Loucy (cell line): ENCODE data around the gene DVL2.
A peak's percentile ranks its signal among the peaks of the same experiment; 100 is the strongest.

Experiments used
- H2AFZ ChIP-seq: fragments of 200-600 bp; sonication (generic); 2 replicates; pipeline ENCODE4 v1.6.0; 2016; ENCODE audit warnings: antibody characterized with exemption, mild to moderate bottlenecking, low read length, moderate library complexity
- H3F3A ChIP-seq: fragments of 200-600 bp; 2 replicates; pipeline ENCODE4 v1.6.0; 2016; ENCODE audit warnings: antibody characterized with exemption, low read depth, mild to moderate bottlenecking
- H3K27me3 ChIP-seq: fragments of 200-600 bp; sonication (generic); 2 replicates; pipeline ENCODE4 v1.6.1; 2014; ENCODE audit warnings: low read length, mild to moderate bottlenecking; ENCODE audit not compliant: insufficient read depth, poor library complexity, severe bottlenecking
- H3K36me3 ChIP-seq: fragments of 200-600 bp; sonication (generic); 2 replicates; pipeline ENCODE4 v1.6.1; 2016; ENCODE audit warnings: low read length; ENCODE audit not compliant: insufficient read depth
- H3K4me1 ChIP-seq: fragments of 200-600 bp; sonication (generic); 2 replicates; pipeline ENCODE4 v1.5.1; 2014; ENCODE audit warnings: low read length, mild to moderate bottlenecking; ENCODE audit not compliant: insufficient read depth, poor library complexity, severe bottlenecking
- H3K4me2 ChIP-seq: fragments of 200-600 bp; sonication (generic); 2 replicates; pipeline ENCODE4 v1.6.0; 2014; ENCODE audit warnings: antibody characterized with exemption, low read length, low read depth, mild to moderate bottlenecking; ENCODE audit not compliant: poor library complexity, severe bottlenecking
- H3K4me3 ChIP-seq: fragments of 200-600 bp; sonication (generic); 2 replicates; pipeline ENCODE4 v1.5.1; 2014; ENCODE audit warnings: low read length, mild to moderate bottlenecking, mixed read lengths; ENCODE audit not compliant: poor library complexity, severe bottlenecking
- H3K79me2 ChIP-seq: fragments of 200-600 bp; sonication (generic); 2 replicates; pipeline ENCODE4 v1.6.1; 2014; ENCODE audit warnings: low read length; ENCODE audit not compliant: insufficient read depth
- H3K9ac ChIP-seq: fragments of 200-600 bp; sonication (generic); 2 replicates; pipeline ENCODE4 v1.6.0; 2014; ENCODE audit warnings: mild to moderate bottlenecking, low read depth, low read length, moderate library complexity; ENCODE audit not compliant: poor library complexity, severe bottlenecking
- H3K9me2 ChIP-seq: fragments of 200-600 bp; sonication (generic); replicated peaks from 2 replicates; pipeline ENCODE4 v1.6.1; 2016; ENCODE audit warnings: low read depth, low read length, mixed read lengths
- H3K9me3 ChIP-seq: fragments of 200-600 bp; sonication (generic); 2 replicates; pipeline ENCODE4 v1.6.1; 2014; ENCODE audit warnings: mild to moderate bottlenecking, antibody characterized with exemption, low read length, low read depth; ENCODE audit not compliant: insufficient read depth
- H4K20me1 ChIP-seq: fragments of 200-600 bp; sonication (generic); 2 replicates; pipeline ENCODE4 v1.6.0; 2014; ENCODE audit warnings: antibody characterized with exemption, low read length, mild to moderate bottlenecking; ENCODE audit not compliant: insufficient read depth, poor library complexity, severe bottlenecking
- CTCF ChIP-seq: fragments of 200-600 bp; sonication (generic); conservative IDR thresholded peaks from 2 replicates; pipeline ENCODE4 v1.5.1; 2014; ENCODE audit warnings: mild to moderate bottlenecking, antibody characterized with exemption, low read length
- EZH2phosphoT487 ChIP-seq: fragments of 200-600 bp; IDR thresholded peaks from 2 replicates; pipeline ENCODE4 v1.6.1; 2018; ENCODE audit warnings: antibody characterized with exemption, mild to moderate bottlenecking, moderate library complexity, borderline replicate concordance

Gene DVL2

DNA sequence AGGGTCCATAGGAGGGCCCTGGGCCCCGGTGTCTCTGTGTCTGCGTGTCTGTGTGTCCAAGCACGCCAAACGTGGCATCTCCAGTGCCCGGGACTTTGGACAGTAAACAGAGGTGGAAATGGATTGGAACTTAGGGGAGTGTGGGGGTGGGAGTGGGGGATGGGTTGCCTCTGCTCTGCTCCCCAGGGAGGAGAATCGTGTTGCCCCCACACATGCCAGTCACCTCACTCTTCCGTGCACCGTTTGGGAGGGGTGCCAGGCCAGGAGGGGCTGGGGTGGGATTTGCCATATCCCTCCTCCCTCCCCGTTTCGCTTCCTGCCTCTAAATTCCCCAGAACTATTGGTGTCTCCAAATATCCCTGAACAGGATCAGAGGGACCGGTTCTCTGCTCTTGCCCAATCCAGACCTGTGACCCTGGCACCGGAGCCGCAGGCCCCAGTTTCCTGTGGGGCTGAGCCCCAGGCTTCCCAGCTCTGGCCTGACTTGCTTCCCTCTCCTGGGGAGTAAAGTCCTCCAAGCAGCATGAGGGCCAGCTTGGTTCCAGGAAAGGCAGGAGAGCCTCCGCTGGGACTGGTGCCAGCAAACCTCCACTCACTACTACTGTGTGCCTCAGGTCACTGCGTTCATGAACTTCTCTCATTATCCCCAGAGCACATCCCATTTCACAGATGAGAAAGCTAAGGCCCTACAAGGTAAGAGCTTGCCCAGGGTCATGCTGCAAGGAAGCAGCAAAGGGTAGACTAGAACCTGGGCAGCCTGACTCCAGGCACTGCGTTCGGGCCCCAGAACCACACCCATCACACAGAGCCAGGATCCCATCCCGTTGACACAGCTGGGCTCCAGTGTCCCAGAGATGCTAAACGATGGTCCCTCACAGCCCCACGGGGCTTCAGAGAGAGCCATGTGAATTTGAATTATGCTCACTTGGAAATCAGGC is 54.7 kb downstream of the DVL2 start, which contains the start of gene ASGR1:
Gene ASGR1, minus strand, starts transcription at position 54 of the 938 bp plus-strand sequence. CDS start 807 bp downstream, outside the sequence.
- Histone ChIP-seq H3K27me3 (no peaks in the 10 kb centered on the region), H3K4me2 (peak within 1 kb of the TSS; percentile 95), H3K9me2 (no peaks in the 10 kb centered on the region), H3K4me3 (peak within 1 kb of the TSS; percentile 78), H3K4me1 (peaks cover 12% of the 10 kb centered on the region), H3K9ac (no peak within 1 kb of the TSS), H3K9me3 (no peaks in the 10 kb centered on the region), H3K79me2 (no peaks in the 10 kb centered on the region), H4K20me1 (no peaks in the 10 kb centered on the region), H2AFZ (peak within 1 kb of the TSS; percentile 96), H3F3A (no peaks in the 10 kb centered on the region), H3K36me3 (no peaks in the 10 kb centered on the region)
- TF ChIP-seq EZH2phosphoT487, result no peak
- TF ChIP-seq CTCF, result no peak

DNA sequence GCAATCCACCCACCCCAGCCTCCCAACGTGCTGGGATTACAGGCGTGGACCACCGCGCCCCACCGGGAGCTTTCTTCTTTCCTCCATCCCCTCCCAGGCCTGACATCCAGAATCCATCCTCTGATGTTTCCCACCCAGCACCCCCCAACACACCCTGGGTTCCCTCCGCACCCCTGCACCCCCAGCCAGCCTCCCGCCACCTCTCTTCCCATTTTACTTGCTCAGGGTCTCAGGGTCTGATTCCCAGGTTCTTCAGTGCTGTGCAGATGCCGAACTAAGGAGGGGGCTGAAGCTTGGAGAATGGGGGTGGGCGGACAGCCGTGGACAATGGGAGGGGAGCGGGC is 55.4 kb downstream of the DVL2 start:
- no peak overlapping the region for H2AFZ ChIP-seq
- H3F3A ChIP-seq, result no peaks in the 10 kb centered on the region
- no peak overlapping the region for H3K4me3 ChIP-seq
- H4K20me1 ChIP-seq, result no peaks in the 10 kb centered on the region
- no peaks in the 10 kb centered on the region for H3K27me3 ChIP-seq
- no peaks in the 10 kb centered on the region for H3K36me3 ChIP-seq
- H3K9me3 ChIP-seq, result no peaks in the 10 kb centered on the region
- no peaks in the 10 kb centered on the region for H3K9me2 ChIP-seq
- no peak overlapping the region for H3K9ac ChIP-seq
- no peaks in the 10 kb centered on the region for H3K79me2 ChIP-seq
- peaks cover 12% of the 10 kb centered on the region for H3K4me1 ChIP-seq
- H3K4me2 ChIP-seq, result no peak overlapping the region
- no peak for TF ChIP-seq CTCF
- no peak for TF ChIP-seq EZH2phosphoT487

DNA sequence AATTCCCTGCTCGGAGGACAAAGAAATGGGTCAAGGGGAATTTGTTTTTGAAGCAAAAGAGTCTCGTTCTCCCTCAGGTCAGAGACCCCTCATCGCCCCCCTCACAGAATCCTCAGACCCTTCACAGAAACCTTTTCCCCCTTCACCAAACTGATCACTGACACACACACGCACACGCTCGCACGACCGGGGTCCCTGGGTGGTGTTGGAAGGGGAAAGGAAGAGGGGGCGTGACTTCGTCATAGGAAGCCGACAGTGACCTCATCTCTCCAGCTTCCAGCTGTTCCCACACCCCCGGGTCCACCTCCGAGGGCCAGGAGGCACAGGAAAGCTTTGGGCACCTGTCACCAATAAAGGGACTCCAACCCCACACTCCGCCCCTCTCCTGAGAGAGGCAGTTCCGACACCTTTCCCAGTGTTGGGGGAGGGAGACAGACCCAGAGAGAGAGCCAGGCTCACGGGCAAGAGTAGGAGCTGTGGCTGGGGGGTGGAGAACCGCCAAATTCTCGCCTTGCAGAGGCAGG is 56.3 kb downstream of the DVL2 start:
- Histone ChIP-seq H2AFZ (peak overlapping the region; percentile 96), H3K4me3 (peak overlapping the region; percentile 78)

More for the DNA sequence above, 56.3 kb downstream of the DVL2 start:
- Histone ChIP-seq H3K36me3 (no peaks in the 10 kb centered on the region), H3K4me1 (peaks cover 12% of the 10 kb centered on the region), H3K9me2 (no peaks in the 10 kb centered on the region), H3K9me3 (no peaks in the 10 kb centered on the region), H3K9ac (peak overlapping the region; percentile 67), H3F3A (no peaks in the 10 kb centered on the region), H3K79me2 (no peaks in the 10 kb centered on the region), H3K4me2 (peak overlapping the region; percentile 95), H4K20me1 (no peaks in the 10 kb centered on the region), H3K27me3 (no peaks in the 10 kb centered on the region)
- TF ChIP-seq CTCF, result no peak
- no peak for TF ChIP-seq EZH2phosphoT487
